ENCODE results near the gene RASA1.

RASA1 gene

GRCh38 chr5:87390075-87390474 lies 122.4 kb downstream of the RASA1 start:
- no peak for TF ChIP-seq CTCF (conservative IDR thresholded peaks at IDR 0.05; ENCODE audit: low read depth, low read length)

GRCh38 chr5:87390576-87391199 lies 123.0 kb downstream of the RASA1 start:
- no peak overlapping the region for H3K4me3 ChIP-seq (ENCODE audit: low read depth, low read length)

More at GRCh38 chr5:87390075-87390474, 122.4 kb downstream of the RASA1 start:
- H3K4me3 ChIP-seq (ENCODE audit: low read depth, low read length): no peak overlapping the region
- DNase-seq (ENCODE audit: low read depth): no peak

GRCh38 chr5:87392170-87392569 lies 124.5 kb downstream of the RASA1 start:
- DNase-seq (ENCODE audit: low read depth): no peak
- TF ChIP-seq CTCF (conservative IDR thresholded peaks at IDR 0.05; ENCODE audit: low read depth, low read length): no peak
- no peak overlapping the region for H3K4me3 ChIP-seq (ENCODE audit: low read depth, low read length)

More at GRCh38 chr5:87390576-87391199, 123.0 kb downstream of the RASA1 start:
- DNase-seq (ENCODE audit: low read depth): peak; percentile 54
- TF ChIP-seq CTCF (conservative IDR thresholded peaks at IDR 0.05; ENCODE audit: low read depth, low read length): no peak

GRCh38 chr5:87392801-87393200 lies 125.1 kb downstream of the RASA1 start:
- TF ChIP-seq CTCF (conservative IDR thresholded peaks at IDR 0.05; ENCODE audit: low read depth, low read length): no peak
- no peak overlapping the region for H3K4me3 ChIP-seq (ENCODE audit: low read depth, low read length)
- no peak for DNase-seq (ENCODE audit: low read depth)

- TF ChIP-seq CTCF (conservative IDR thresholded peaks at IDR 0.05; ENCODE audit: low read depth, low read length): no peak
- peak; percentile 91 for DNase-seq (ENCODE audit: low read depth)
- no peak overlapping the region for H3K4me3 ChIP-seq (ENCODE audit: low read depth, low read length)
Measured at GRCh38 chr5:87393331-87393730, 125.6 kb downstream of the RASA1 start.

- no peak overlapping the region for H3K4me3 ChIP-seq (ENCODE audit: low read depth, low read length)
- DNase-seq (ENCODE audit: low read depth): peak; percentile 81
- TF ChIP-seq CTCF (conservative IDR thresholded peaks at IDR 0.05; ENCODE audit: low read depth, low read length): no peak
Measured at GRCh38 chr5:87394411-87395165, 126.9 kb downstream of the RASA1 start.

All from choroid plexus epithelial cell (primary cell).